ENCODE data around the gene TCHHL1. TPM values are rescaled to one million over a fixed set of nuclear protein-coding genes. Genes with fewer than 3 reads are reported as not detected.

TCHHL1 gene
- total and polyA plus RNA-seq, 10 of the 15 experiments (the other 5 are each of a cell fraction or from before 2014, with no cell fraction given), result not detected

DNA sequence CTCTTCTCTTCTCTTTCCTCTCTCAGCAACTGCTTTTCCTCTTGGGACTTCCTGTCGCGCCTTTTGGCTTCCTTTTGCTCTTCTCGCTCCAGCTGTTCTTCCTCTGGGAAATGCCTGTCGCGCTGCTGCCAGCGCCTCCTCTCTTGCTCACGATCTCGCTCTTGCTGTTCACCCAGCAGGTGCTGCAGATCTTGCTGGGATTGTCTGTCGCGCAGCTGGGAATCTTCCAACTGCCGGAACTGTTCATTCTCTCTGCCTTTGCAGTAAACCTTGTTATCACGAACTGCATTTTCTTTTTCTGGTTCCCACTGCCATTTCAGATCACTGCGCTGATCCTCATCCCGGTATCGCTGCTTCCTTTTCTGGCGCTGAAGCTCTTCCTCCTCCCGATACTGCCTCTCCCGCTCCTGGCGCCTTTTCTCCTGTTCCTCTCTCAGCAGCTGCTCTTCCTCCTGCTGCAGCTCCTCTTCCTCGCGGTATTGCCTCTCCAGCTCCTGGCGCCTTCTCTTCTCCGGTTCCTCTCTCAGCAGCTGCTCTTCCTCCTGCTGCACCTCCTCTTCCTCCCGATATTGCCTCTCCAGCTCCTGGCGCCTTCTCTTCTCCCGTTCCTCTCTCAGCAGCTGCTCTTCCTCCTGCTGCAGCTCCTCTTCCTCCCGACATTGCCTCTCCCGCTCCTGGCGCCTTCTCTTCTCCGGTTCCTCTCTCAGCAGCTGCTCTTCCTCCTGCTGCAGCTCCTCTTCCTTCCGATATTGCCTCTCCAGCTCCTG lies 20.6 kb upstream of the TCHHL1 start:
- ChIA-PET SMC1A (ENCODE audit: uncharacterized antibody, unreplicated experiment) (no interaction called here), POLR2A (no interaction called here), CTCF (interaction anchor here (0.5 kb wide), 1 partner anchor 271 kb away, joined by 3 read pairs; no protein-coding TSS in a partner anchor), RAD21 (ENCODE audit: unreplicated experiment) (no interaction called here)
- in situ Hi-C loops (cut with MboI) (no loop called here), intact Hi-C loops (cut with micrococcal nuclease; ENCODE audit: unreplicated experiment) (no loop called here)
- TF ChIP-seq SIX5 (IDR thresholded peaks at IDR 0.05; ENCODE audit: low read depth, low read length, severe bottlenecking) (no peak), SUZ12 (IDR thresholded peaks at IDR 0.05; ENCODE audit: unreplicated experiment) (no peak), CREM (IDR thresholded peaks at IDR 0.05; ENCODE audit: low read depth) (no peak), HDGF (IDR thresholded peaks at IDR 0.05) (no peak), KLF5 (IDR thresholded peaks at IDR 0.05; ENCODE audit: partially characterized antibody) (no peak), CREB1 (IDR thresholded peaks at IDR 0.05; ENCODE audit: low read depth) (no peak)
- TF ChIP-seq, protein P1, sequence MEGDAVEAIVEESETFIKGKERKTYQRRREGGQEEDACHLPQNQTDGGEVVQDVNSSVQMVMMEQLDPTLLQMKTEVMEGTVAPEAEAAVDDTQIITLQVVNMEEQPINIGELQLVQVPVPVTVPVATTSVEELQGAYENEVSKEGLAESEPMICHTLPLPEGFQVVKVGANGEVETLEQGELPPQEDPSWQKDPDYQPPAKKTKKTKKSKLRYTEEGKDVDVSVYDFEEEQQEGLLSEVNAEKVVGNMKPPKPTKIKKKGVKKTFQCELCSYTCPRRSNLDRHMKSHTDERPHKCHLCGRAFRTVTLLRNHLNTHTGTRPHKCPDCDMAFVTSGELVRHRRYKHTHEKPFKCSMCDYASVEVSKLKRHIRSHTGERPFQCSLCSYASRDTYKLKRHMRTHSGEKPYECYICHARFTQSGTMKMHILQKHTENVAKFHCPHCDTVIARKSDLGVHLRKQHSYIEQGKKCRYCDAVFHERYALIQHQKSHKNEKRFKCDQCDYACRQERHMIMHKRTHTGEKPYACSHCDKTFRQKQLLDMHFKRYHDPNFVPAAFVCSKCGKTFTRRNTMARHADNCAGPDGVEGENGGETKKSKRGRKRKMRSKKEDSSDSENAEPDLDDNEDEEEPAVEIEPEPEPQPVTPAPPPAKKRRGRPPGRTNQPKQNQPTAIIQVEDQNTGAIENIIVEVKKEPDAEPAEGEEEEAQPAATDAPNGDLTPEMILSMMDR (IDR thresholded peaks at IDR 0.05 in 2 of 3, conservative IDR thresholded peaks at IDR 0.05 in 1 of 3; ENCODE audit: control insufficient read depth in 2 of 3, extremely low read depth in 1 of 3, insufficient read depth in 1 of 3, low read depth in 3 of 3, low read length in 3 of 3), result no peak
- no peaks in the 10 kb centered on the region; the same call in 2 of the 3 replicates for H3K9me3 ChIP-seq (replicated peaks; ENCODE audit: control insufficient read depth, insufficient read depth, low read length)
- no peaks in the 10 kb centered on the region for H3K36me3 ChIP-seq (ENCODE audit: control insufficient read depth in 2 of 2, insufficient read depth in 2 of 2, low read length in 1 of 2)
- FAIRE-seq (no peak), DNase-seq (ENCODE audit: low read depth, low spot score) (no peak), ATAC-seq (no peak)
- no peak overlapping the region for H3K4me3 ChIP-seq
- no peaks in the 10 kb centered on the region; the same call in 1 of the 2 replicates for H4K20me1 ChIP-seq (ENCODE audit: control insufficient read depth, insufficient read depth)
- H3K9ac ChIP-seq (ENCODE audit: control insufficient read depth, insufficient read depth, low read length), result no peak overlapping the region
- BruUV-seq (replicated peaks), result no TSS peak
- no peak overlapping the region for H2AFZ ChIP-seq (ENCODE audit: control insufficient read depth, low read depth, low read length)
- no peak overlapping the region for H3K27ac ChIP-seq (ENCODE audit: control insufficient read depth, insufficient read depth)
- H3K27me3 ChIP-seq (replicated peaks in 1 of 2; ENCODE audit: control insufficient read depth in 2 of 2, insufficient read depth in 2 of 2, low read length in 1 of 2), result peaks cover 19 to 42% of the 10 kb centered on the region in 2 experiments
- H3K4me1 ChIP-seq (ENCODE audit: control insufficient read depth, insufficient read depth, low read length), result peaks cover 5% of the 10 kb centered on the region
- no peak overlapping the region for H3K4me2 ChIP-seq (ENCODE audit: control insufficient read depth, insufficient read depth)
- H3K79me2 ChIP-seq (ENCODE audit: control insufficient read depth, insufficient read depth, low read length), result no peaks in the 10 kb centered on the region
- 50% methylated on average over 30 of the region's 31 CpGs for WGBS (ENCODE audit: insufficient coverage, insufficient replicate concordance, low lambda C conversion rate, missing lambda C conversion rate)
